SK-N-SH (cell line): ENCODE measurements around the gene BRCA1.

ENCODE experiments used
- CHD2 ChIP-seq: fragments of 150-350 bp; IDR thresholded peaks from 2 replicates; pipeline ENCODE4 v1.6.1; 2018; ENCODE audit warnings: low read length; ENCODE audit not compliant: partially characterized antibody
- CTCF ChIP-seq: fragments of 200-600 bp; sonication (generic); IDR thresholded peaks from 2 replicates; pipeline ENCODE4 v1.6.1; 2017; ENCODE audit warnings: antibody characterized with exemption, mild to moderate bottlenecking, moderate library complexity
- EP300 ChIP-seq, 2 experiments: IDR thresholded peaks; 2 replicates each; pipeline versions ENCODE4 v1.4.0 to v1.6.1; 2012; ENCODE audit warnings: borderline replicate concordance in 1 of 2, low read depth in 1 of 2, low read length in 1 of 2
- EZH2phosphoT487 ChIP-seq: fragments of 200-600 bp; sonication (generic); IDR thresholded peaks from 2 replicates; pipeline ENCODE4 v1.6.1; 2017; ENCODE audit warnings: low read depth, mixed run types, mild to moderate bottlenecking, antibody characterized with exemption, moderate library complexity, borderline replicate concordance
- GABPA ChIP-seq: IDR thresholded peaks from 2 replicates; pipeline ENCODE4 v1.4.0; 2012; ENCODE audit warnings: low read depth, mild to moderate bottlenecking
- IRF3 ChIP-seq: fragments of 150-350 bp; IDR thresholded peaks from 2 replicates; pipeline ENCODE4 v1.6.1; 2016; ENCODE audit warnings: mild to moderate bottlenecking, low read depth, low read length
- POLR2AphosphoS5 ChIP-seq: IDR thresholded peaks from 2 replicates; pipeline ENCODE4 v1.6.1; 2012; ENCODE audit warnings: low read depth, low read length
- RAD21 ChIP-seq: IDR thresholded peaks from 2 replicates; pipeline ENCODE4 v1.6.1; 2012; ENCODE audit warnings: mild to moderate bottlenecking, low read length
- TAF1 ChIP-seq: IDR thresholded peaks from 2 replicates; pipeline ENCODE4 v1.6.1; 2012; ENCODE audit warnings: low read depth, mild to moderate bottlenecking, low read length, moderate library complexity, borderline replicate concordance
- TCF12 ChIP-seq: IDR thresholded peaks from 2 replicates; pipeline ENCODE4 v1.4.0; 2012
- TEAD4 ChIP-seq: IDR thresholded peaks from 2 replicates; pipeline ENCODE4 v1.4.0; 2012; ENCODE audit warnings: mild to moderate bottlenecking, borderline replicate concordance; ENCODE audit not compliant: insufficient read depth
- USF2 ChIP-seq: fragments of 150-350 bp; IDR thresholded peaks from 2 replicates; pipeline ENCODE4 v1.6.1; 2017; ENCODE audit warnings: antibody characterized with exemption, low read length, low read depth, borderline replicate concordance

- TF ChIP-seq CTCF (no peak), RAD21 (no peak), POLR2AphosphoS5 (no peak), IRF3 (no peak), EP300 (IDR thresholded peaks at IDR 0.05; ENCODE audit: borderline replicate concordance in 1 of 2, low read depth in 1 of 2, low read length in 1 of 2) (no peak), CHD2 (no peak), EZH2phosphoT487 (no peak), TEAD4 (no peak), USF2 (no peak), TAF1 (no peak), GABPA (no peak), TCF12 (no peak)
These were observed 81.9 kb downstream of the BRCA1 start for GRCh38 chr17:43043307-43043706.
